DLD1 (cell line): ENCODE results near the gene GALNT18.

ENCODE experiments used
- in situ Hi-C: cut with HindIII; loops from 2 replicates; pipeline ENCODE4 v1.10.0; 2017; ENCODE audit warnings: low sequenced_read_pairs

The GALNT18 gene

DNA sequence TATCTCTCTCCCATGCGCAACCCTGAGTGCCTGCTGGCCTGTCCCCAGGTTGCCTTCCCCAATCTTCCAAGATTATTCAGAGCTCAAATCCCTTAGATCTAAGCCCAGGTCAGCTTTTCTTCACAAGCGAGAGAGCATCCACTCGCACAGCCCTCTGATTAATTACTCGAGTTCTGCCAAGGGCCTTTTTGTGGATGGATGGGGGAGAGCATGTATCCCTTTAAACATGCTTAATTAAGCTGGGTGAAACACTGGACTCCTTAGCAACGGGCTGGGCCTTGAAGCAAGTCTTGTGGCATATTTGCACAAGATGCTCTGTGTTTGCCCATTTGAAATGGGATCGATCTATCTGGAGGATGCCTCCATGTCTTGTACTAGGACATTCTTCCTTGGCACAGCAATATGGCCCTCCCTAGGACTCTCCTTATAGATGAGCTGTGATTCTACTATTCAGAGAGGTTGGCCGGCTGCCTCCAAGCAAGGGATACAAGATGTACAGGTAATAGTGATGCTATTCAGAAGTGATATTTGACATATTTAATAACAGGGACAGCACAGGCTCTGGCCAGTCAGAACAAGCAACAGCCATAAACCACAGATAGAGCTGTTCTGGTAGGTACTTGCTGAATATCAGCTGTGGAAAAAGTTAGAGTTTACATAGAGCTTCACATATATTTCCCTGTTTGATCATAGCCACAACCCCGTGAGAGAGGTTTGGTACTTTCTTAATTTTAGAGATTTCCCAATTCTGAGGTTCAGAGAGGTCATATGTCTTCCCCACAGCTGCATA lies 394.3 kb downstream of the GALNT18 start:
- in situ Hi-C loops = no loop called here
